IMR-90 (cell line): ENCODE data around the gene DNPH1. TPM values are rescaled to one million over a fixed set of nuclear protein-coding genes. Genes with fewer than 3 reads are reported as not detected.

Experiments used
- ATAC-seq: fragments of 200-7000 bp; cut with Tn5 transposase; 2 replicates; pipeline ENCODE4 v1.9.1; 2020; ENCODE audit warnings: low read depth, mild to moderate bottlenecking, moderate library complexity
- BruUV-seq: library from RNA; stranded (reverse); fragments of 400-500 nt; replicated peaks from 2 replicates; lab custom pipeline; 2021; lab: Mats Ljungman, UMichigan
- CTCF ChIA-PET: fragments of 300-600 bp; formaldehyde crosslinking; extraction: SDS; loops from one replicate; lab custom pipeline; 2021; ENCODE audit warnings: antibody characterized with exemption; lab: Yijun Ruan, JAX
- POLR2A ChIA-PET: fragments of 300-600 bp; sonication (Branson Sonifier 250); formaldehyde crosslinking; loops from one replicate; lab custom pipeline; 2022; ENCODE audit warnings: antibody characterized with exemption; ENCODE audit not compliant: unreplicated experiment; lab: Charles Lee
- DNase-seq: peaks from one replicate; pipeline ENCODE4 v3.0.0; 2013
- H2AFZ ChIP-seq: replicated peaks from 2 replicates; pipeline ENCODE3; 2013; ENCODE audit warnings: low read length, mild to moderate bottlenecking; ENCODE audit not compliant: poor library complexity
- H2AK5ac ChIP-seq: 2 replicates; pipeline ENCODE4 v1.6.1; 2013; ENCODE audit warnings: low read depth, low read length, inconsistent platforms
- H2AK9ac ChIP-seq: replicated peaks from 2 replicates; pipeline ENCODE3; 2013; ENCODE audit warnings: mild to moderate bottlenecking, low read depth, low read length, moderate library complexity; ENCODE audit not compliant: poor library complexity
- H2BK120ac ChIP-seq: 2 replicates; pipeline ENCODE4 v1.6.1; 2013; ENCODE audit warnings: low read depth, low read length, inconsistent platforms
- H2BK15ac ChIP-seq: 3 replicates; pipeline ENCODE4 v1.6.1; 2013; ENCODE audit warnings: low read depth, low read length, inconsistent platforms
- H2BK20ac ChIP-seq: 2 replicates; pipeline ENCODE4 v1.6.1; 2013; ENCODE audit warnings: low read depth, mild to moderate bottlenecking, inconsistent platforms, low read length, moderate library complexity
- H2BK5ac ChIP-seq: 2 replicates; pipeline ENCODE4 v1.6.1; 2013; ENCODE audit warnings: mild to moderate bottlenecking, low read depth, low read length, inconsistent platforms; ENCODE audit not compliant: poor library complexity, severe bottlenecking
- H3K14ac ChIP-seq: replicated peaks from 2 replicates; pipeline ENCODE4 v1.6.1; 2013; ENCODE audit warnings: low read depth, low read length, inconsistent platforms
- H3K18ac ChIP-seq: 2 replicates; pipeline ENCODE4 v1.6.1; 2013; ENCODE audit warnings: low read depth, low read length, control low read depth
- H3K23ac ChIP-seq: 2 replicates; pipeline ENCODE4 v1.6.1; 2013; ENCODE audit warnings: low read depth, low read length, inconsistent platforms
- H3K27ac ChIP-seq: 2 replicates; pipeline ENCODE4 v1.5.1; 2013; ENCODE audit warnings: mild to moderate bottlenecking, control low read depth, low read length; ENCODE audit not compliant: insufficient read depth
- H3K27me3 ChIP-seq: 2 replicates; pipeline ENCODE4 v1.6.1; 2013; ENCODE audit warnings: low read length; ENCODE audit not compliant: control insufficient read depth, insufficient read depth
- H3K36me3 ChIP-seq: 2 replicates; pipeline ENCODE4 v1.6.1; 2013; ENCODE audit warnings: low read length, mixed read lengths; ENCODE audit not compliant: control insufficient read depth, insufficient read depth
- H3K4ac ChIP-seq: 2 replicates; pipeline ENCODE4 v1.6.1; 2013; ENCODE audit warnings: low read depth, low read length, inconsistent platforms
- H3K4me1 ChIP-seq: 2 replicates; pipeline ENCODE4 v1.6.1; 2013; ENCODE audit warnings: low read length, mixed read lengths; ENCODE audit not compliant: control insufficient read depth, insufficient read depth
- H3K4me2 ChIP-seq: 2 replicates; pipeline ENCODE4 v1.6.1; 2013; ENCODE audit warnings: low read depth, mild to moderate bottlenecking, control low read depth, low read length, moderate library complexity
- H3K4me3 ChIP-seq: 2 replicates; pipeline ENCODE4 v1.5.1; 2013; ENCODE audit warnings: low read depth, mild to moderate bottlenecking, control low read depth, low read length, moderate library complexity; ENCODE audit not compliant: insufficient read depth
- H3K56ac ChIP-seq: 2 replicates; pipeline ENCODE4 v1.6.1; 2013; ENCODE audit warnings: low read length, inconsistent platforms; ENCODE audit not compliant: insufficient read depth; ENCODE audit errors: extremely low read depth
- H3K79me1 ChIP-seq, 2 experiments: 2 replicates each; pipeline ENCODE4 v1.6.1; 2013; ENCODE audit warnings: low read length in 2 of 2, inconsistent platforms in 1 of 2, low read depth in 1 of 2
- H3K9ac ChIP-seq: 2 replicates; pipeline ENCODE4 v1.6.1; 2013; ENCODE audit warnings: low read depth, low read length, control low read depth
- H3K9me1 ChIP-seq: 2 replicates; pipeline ENCODE4 v1.6.1; 2013; ENCODE audit warnings: low read length, inconsistent platforms; ENCODE audit not compliant: insufficient read depth
- H3K9me3 ChIP-seq: 2 replicates; pipeline ENCODE4 v1.6.1; 2013; ENCODE audit warnings: low read length; ENCODE audit not compliant: control insufficient read depth, insufficient read depth
- H4K20me1 ChIP-seq: 2 replicates; pipeline ENCODE4 v1.6.1; 2013; ENCODE audit warnings: low read length, inconsistent platforms; ENCODE audit not compliant: insufficient read depth
- H4K5ac ChIP-seq: 2 replicates; pipeline ENCODE4 v1.6.1; 2013; ENCODE audit warnings: mild to moderate bottlenecking, low read depth, low read length, control low read depth
- H4K8ac ChIP-seq, 2 experiments: 2 replicates each; pipeline ENCODE4 v1.6.1; 2013; ENCODE audit warnings: low read depth in 2 of 2, low read length in 2 of 2, control low read depth in 1 of 2, inconsistent platforms in 1 of 2
- H4K91ac ChIP-seq: 2 replicates; pipeline ENCODE4 v1.6.1; 2013; ENCODE audit warnings: low read depth, low read length, inconsistent platforms; ENCODE audit not compliant: insufficient read depth
- CEBPB ChIP-seq: IDR thresholded peaks from 2 replicates; pipeline ENCODE4 v1.6.1; 2012; ENCODE audit warnings: low read depth, low read length, improper control_type of control experiment
- CHD1 ChIP-seq: IDR thresholded peaks from 2 replicates; pipeline ENCODE4 v1.6.1; 2012; ENCODE audit warnings: low read depth, low read length, improper control_type of control experiment
- MAFK ChIP-seq: IDR thresholded peaks from 2 replicates; pipeline ENCODE4 v1.6.1; 2012; ENCODE audit warnings: low read depth, low read length, improper control_type of control experiment
- NFE2L2 ChIP-seq: fragments of 150-350 bp; IDR thresholded peaks from 2 replicates; pipeline ENCODE4 v1.6.1; 2016; ENCODE audit warnings: low read depth, mild to moderate bottlenecking, low read length
- POLR2A ChIP-seq: IDR thresholded peaks from 2 replicates; pipeline ENCODE4 v1.6.1; 2012; ENCODE audit warnings: mild to moderate bottlenecking, low read depth, low read length
- RAD21 ChIP-seq: IDR thresholded peaks from 2 replicates; pipeline ENCODE4 v1.6.1; 2012; ENCODE audit warnings: low read length, improper control_type of control experiment
- RCOR1 ChIP-seq: IDR thresholded peaks from 2 replicates; pipeline ENCODE4 v1.6.1; 2012; ENCODE audit warnings: mild to moderate bottlenecking, low read length, improper control_type of control experiment; ENCODE audit not compliant: insufficient replicate concordance
- WGBS, 2 experiments: methylation state at CpG; one replicate each; pipeline versions ENCODE4 v1.1.5 to v1.1.7; 2013; ENCODE audit warnings: missing lambda C conversion rate in 2 of 2; ENCODE audit not compliant: insufficient read length in 1 of 2; ENCODE audit errors: extremely low coverage in 2 of 2; 5-methylcytosine and 5-hydroxymethylcytosine counted together
- dilution Hi-C: fragments of 300-500 bp; cut with HindIII; formaldehyde crosslinking; loops from one replicate; pipeline ENCODE4 v1.14.3; 2018; ENCODE audit warnings: low sequenced_read_pairs; ENCODE audit not compliant: unreplicated experiment
- in situ Hi-C: fragments of 300-500 bp; cut with MboI; formaldehyde crosslinking; loops from 3 replicates; pipeline ENCODE4 v1.14.3; 2019; ENCODE audit warnings: low sequenced_read_pairs, inconsistent platforms, mixed read lengths
- intact Hi-C: fragments of 100-400 bp; cut with micrococcal nuclease; formaldehyde crosslinking; loops from 2 replicates; pipeline ENCODE4 v1.10.0; 2022
- polyA plus RNA-seq, 3 experiments: library from polyadenylated mRNA; depleted of rRNA; stranded (reverse); fragments of >200 nt; gene quantifications; 2 replicates each; pipeline ENCODE4 v1.2.3, GENCODE V29; 2012; ENCODE audit warnings: low replicate concordance in 1 of 3
- total RNA-seq: library from RNA; depleted of rRNA; stranded (reverse); fragments of >200 nt; gene quantifications from 2 replicates; pipeline ENCODE4 v1.2.3, GENCODE V29; 2012
- TF ChIP-seq, protein P1 (sequence below): conservative IDR thresholded peaks from 2 replicates; pipeline ENCODE4 v1.5.1; 2012; ENCODE audit warnings: mild to moderate bottlenecking, low read depth, low read length, improper control_type of control experiment
- TF ChIP-seq, protein P2 (sequence below): fragments of 150-350 bp; IDR thresholded peaks from 2 replicates; pipeline ENCODE4 v1.6.1; 2017; ENCODE audit warnings: mild to moderate bottlenecking, antibody characterized with exemption, low read length, low read depth
- TF ChIP-seq, protein P3 (sequence below): fragments of 150-350 bp; IDR thresholded peaks from 2 replicates; pipeline ENCODE4 v1.6.1; 2016; ENCODE audit warnings: low read depth, mild to moderate bottlenecking, low read length, moderate library complexity, borderline replicate concordance

Gene DNPH1
- total and polyA plus RNA-seq, 2 of the 4 experiments (the other 2 are of a cell fraction): 19.0 to 47.8 TPM

DNA sequence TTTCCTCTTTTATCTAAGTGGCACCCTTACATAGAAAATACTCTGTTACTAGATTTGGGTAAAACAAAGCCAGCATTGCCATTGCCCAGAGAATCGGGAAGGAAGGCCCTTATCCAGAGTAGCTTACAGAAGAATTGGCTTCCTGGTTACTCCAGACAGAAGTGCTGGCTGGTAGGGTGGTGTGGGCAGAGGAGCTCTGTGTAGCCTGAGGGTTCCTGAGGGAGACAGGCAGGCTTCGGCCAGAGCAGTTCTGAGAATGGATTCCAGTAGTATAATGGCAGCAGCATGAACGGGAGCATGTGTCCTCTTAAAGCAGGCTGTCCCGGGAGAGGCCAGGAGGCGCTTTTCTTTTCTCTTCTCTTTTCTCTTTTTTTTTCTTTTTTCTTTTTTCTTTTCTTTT is 35.4 kb downstream of the DNPH1 start:
- ATAC-seq (no peak), DNase-seq (no peak)
- no peak overlapping the region for H2AK9ac ChIP-seq
- H3K79me1 ChIP-seq: peaks cover 0 to 3% of the 10 kb centered on the region in 2 experiments; a peak in 1 of 4 replicates
- H3K9me3 ChIP-seq: no peaks in the 10 kb centered on the region
- in situ Hi-C loops: no loop called here
- no peak overlapping the region for H3K23ac ChIP-seq
- POLR2A ChIA-PET: no interaction called here
- H3K56ac ChIP-seq: no peak overlapping the region
- H3K4me3 ChIP-seq: no peak overlapping the region
- H4K91ac ChIP-seq: no peak overlapping the region
- peaks cover 44% of the 10 kb centered on the region for H3K36me3 ChIP-seq
- H2AK5ac ChIP-seq: no peak overlapping the region
- H2AFZ ChIP-seq: no peak overlapping the region
- no peak overlapping the region for H3K18ac ChIP-seq
- no peak overlapping the region for H4K5ac ChIP-seq
- TF ChIP-seq CHD1 (no peak), POLR2A (no peak), MAFK (no peak), RCOR1 (no peak), RAD21 (no peak), CEBPB (no peak), NFE2L2 (no peak)
- TF ChIP-seq, protein P1, sequence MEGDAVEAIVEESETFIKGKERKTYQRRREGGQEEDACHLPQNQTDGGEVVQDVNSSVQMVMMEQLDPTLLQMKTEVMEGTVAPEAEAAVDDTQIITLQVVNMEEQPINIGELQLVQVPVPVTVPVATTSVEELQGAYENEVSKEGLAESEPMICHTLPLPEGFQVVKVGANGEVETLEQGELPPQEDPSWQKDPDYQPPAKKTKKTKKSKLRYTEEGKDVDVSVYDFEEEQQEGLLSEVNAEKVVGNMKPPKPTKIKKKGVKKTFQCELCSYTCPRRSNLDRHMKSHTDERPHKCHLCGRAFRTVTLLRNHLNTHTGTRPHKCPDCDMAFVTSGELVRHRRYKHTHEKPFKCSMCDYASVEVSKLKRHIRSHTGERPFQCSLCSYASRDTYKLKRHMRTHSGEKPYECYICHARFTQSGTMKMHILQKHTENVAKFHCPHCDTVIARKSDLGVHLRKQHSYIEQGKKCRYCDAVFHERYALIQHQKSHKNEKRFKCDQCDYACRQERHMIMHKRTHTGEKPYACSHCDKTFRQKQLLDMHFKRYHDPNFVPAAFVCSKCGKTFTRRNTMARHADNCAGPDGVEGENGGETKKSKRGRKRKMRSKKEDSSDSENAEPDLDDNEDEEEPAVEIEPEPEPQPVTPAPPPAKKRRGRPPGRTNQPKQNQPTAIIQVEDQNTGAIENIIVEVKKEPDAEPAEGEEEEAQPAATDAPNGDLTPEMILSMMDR: no peak
- TF ChIP-seq, protein P2, sequence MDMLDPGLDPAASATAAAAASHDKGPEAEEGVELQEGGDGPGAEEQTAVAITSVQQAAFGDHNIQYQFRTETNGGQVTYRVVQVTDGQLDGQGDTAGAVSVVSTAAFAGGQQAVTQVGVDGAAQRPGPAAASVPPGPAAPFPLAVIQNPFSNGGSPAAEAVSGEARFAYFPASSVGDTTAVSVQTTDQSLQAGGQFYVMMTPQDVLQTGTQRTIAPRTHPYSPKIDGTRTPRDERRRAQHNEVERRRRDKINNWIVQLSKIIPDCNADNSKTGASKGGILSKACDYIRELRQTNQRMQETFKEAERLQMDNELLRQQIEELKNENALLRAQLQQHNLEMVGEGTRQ: no peak
- TF ChIP-seq, protein P3, sequence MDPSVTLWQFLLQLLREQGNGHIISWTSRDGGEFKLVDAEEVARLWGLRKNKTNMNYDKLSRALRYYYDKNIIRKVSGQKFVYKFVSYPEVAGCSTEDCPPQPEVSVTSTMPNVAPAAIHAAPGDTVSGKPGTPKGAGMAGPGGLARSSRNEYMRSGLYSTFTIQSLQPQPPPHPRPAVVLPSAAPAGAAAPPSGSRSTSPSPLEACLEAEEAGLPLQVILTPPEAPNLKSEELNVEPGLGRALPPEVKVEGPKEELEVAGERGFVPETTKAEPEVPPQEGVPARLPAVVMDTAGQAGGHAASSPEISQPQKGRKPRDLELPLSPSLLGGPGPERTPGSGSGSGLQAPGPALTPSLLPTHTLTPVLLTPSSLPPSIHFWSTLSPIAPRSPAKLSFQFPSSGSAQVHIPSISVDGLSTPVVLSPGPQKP: no peak
- H3K9ac ChIP-seq: no peak overlapping the region
- H4K8ac ChIP-seq: no peak overlapping the region
- no peak overlapping the region for H2BK120ac ChIP-seq
- H3K27me3 ChIP-seq: no peaks in the 10 kb centered on the region
- WGBS, 2 experiments: 93% methylated on average over 2 of the region's 5 CpGs; no CpG with 5 or more reads in 1 of the 2 experiments
- no peaks in the 10 kb centered on the region for H3K4me1 ChIP-seq
- H2BK15ac ChIP-seq: no peak overlapping the region
- H3K27ac ChIP-seq: no peak overlapping the region
- no TSS peak for BruUV-seq
- no peaks in the 10 kb centered on the region for H3K9me1 ChIP-seq
- H4K20me1 ChIP-seq: no peaks in the 10 kb centered on the region
- intact Hi-C loops: no loop called here
- no peak overlapping the region for H3K4me2 ChIP-seq
- no peak overlapping the region for H3K4ac ChIP-seq
- dilution Hi-C loops: no loop called here
- CTCF ChIA-PET: no interaction called here
- no peak overlapping the region for H2BK20ac ChIP-seq
- H2BK5ac ChIP-seq: no peak overlapping the region
- no peak overlapping the region for H3K14ac ChIP-seq
